Activated CD8-positive, alpha-beta memory T cell treated with anti-CD3 and anti-CD28 coated beads, Interleukin-2, amount 10 ng/mL, durations not matched to agents 7 days and 5 days (primary cell): ENCODE results near the gene LRRC46. TPM values are rescaled to one million over a fixed set of nuclear protein-coding genes. Genes with fewer than 3 reads are reported as not detected.

ENCODE experiments used
- ATAC-seq: fragments of 150-1000 bp; cut with Tn5 transposase; one replicate; pipeline ENCODE4 v1.10.0; 2021; ENCODE audit warnings: moderate library complexity
- CTCF ChIA-PET: fragments of 350-600 bp; sonication (Branson Sonifier 250); formaldehyde crosslinking; loops from one replicate; lab custom pipeline; 2021; ENCODE audit warnings: antibody characterized with exemption; lab: Charles Lee
- DNase-seq: peaks from one replicate; pipeline ENCODE4 v3.0.0-alpha.2; 2020
- H3K27ac Mint-ChIP-seq: one replicate; pipeline ENCODE4 v1.8.0; 2021; ENCODE audit warnings: mild to moderate bottlenecking, mixed read lengths
- H3K27me3 Mint-ChIP-seq: one replicate; pipeline ENCODE4 v1.8.0; 2021; ENCODE audit warnings: mixed read lengths
- H3K36me3 Mint-ChIP-seq: one replicate; pipeline ENCODE4 v1.8.0; 2021; ENCODE audit warnings: mild to moderate bottlenecking, mixed read lengths
- H3K4me1 Mint-ChIP-seq: one replicate; pipeline ENCODE4 v1.8.0; 2021; ENCODE audit warnings: mixed read lengths
- H3K4me3 Mint-ChIP-seq: one replicate; pipeline ENCODE4 v1.8.0; 2021; ENCODE audit warnings: mild to moderate bottlenecking, moderate library complexity, mixed read lengths
- H3K9me3 Mint-ChIP-seq: one replicate; pipeline ENCODE4 v1.8.0; 2022; ENCODE audit warnings: low read depth, mixed read lengths
- total RNA-seq, 2 experiments: library from RNA; stranded (reverse); gene quantifications; one replicate each; pipeline ENCODE4 v1.2.3, GENCODE V29; 2021

The LRRC46 gene
- total RNA-seq, 2 experiments from 2014 or later, result 0.14 to 0.44 TPM

GRCh38 chr17:47841488-47842291 is 10.2 kb downstream of the LRRC46 start:
- peaks cover 31% of the 10 kb centered on the region for H3K4me1 Mint-ChIP-seq
- H3K4me3 Mint-ChIP-seq, result peak overlapping the region; percentile 96
- DNase-seq (no peak), ATAC-seq (no peak)
- no peaks in the 10 kb centered on the region for H3K36me3 Mint-ChIP-seq
- CTCF ChIA-PET, result interaction anchor here (0.7 to 14.0 kb wide), 31 partner anchors 8 to 289 kb away, joined by 3 to 365 read pairs (median 4); partner anchors contain the start of genes CDK5RAP3, LRRC46, MRPL10 and OSBPL7
- H3K27ac Mint-ChIP-seq, result peak overlapping the region; percentile 89
- H3K27me3 Mint-ChIP-seq, result peaks cover 27% of the 10 kb centered on the region
- H3K9me3 Mint-ChIP-seq, result no peaks in the 10 kb centered on the region

DNA sequence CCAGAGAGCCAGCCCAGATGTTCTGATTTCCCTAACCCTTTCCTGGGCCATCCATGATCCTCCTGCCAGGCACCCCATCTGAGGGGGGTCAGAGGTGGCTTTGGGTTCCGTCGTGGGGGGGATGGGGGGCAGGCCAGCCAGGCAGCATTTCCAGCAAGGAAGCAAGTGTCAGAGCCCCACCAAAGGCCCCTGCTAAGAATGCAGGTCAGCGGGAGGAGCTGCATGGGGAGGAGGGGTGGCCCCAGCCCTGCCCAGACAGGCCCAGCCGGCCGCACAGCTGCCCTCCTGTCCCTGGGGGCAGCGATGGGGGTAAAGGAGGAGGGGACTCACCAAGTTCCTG is 11.9 kb downstream of the LRRC46 start:
- ATAC-seq, result no peak
- DNase-seq, result no peak
- H3K27ac Mint-ChIP-seq, result peak overlapping the region; percentile 66
- no peaks in the 10 kb centered on the region for H3K9me3 Mint-ChIP-seq
- no peak overlapping the region for H3K4me3 Mint-ChIP-seq
- peaks cover 42% of the 10 kb centered on the region for H3K27me3 Mint-ChIP-seq
- CTCF ChIA-PET, result interaction anchor here (0.7 to 14.0 kb wide), 16 partner anchors 8 to 534 kb away, joined by 3 to 365 read pairs (median 7); partner anchors contain the start of genes CDK5RAP3, LRRC46, MRPL10 and OSBPL7
- peaks cover 33% of the 10 kb centered on the region for H3K4me1 Mint-ChIP-seq
- H3K36me3 Mint-ChIP-seq, result no peaks in the 10 kb centered on the region

GRCh38 chr17:47844227-47844626 is 12.8 kb downstream of the LRRC46 start:
- H3K9me3 Mint-ChIP-seq, result no peaks in the 10 kb centered on the region
- H3K4me3 Mint-ChIP-seq, result no peak overlapping the region
- CTCF ChIA-PET, result interaction anchor here (0.9 to 14.0 kb wide), 7 partner anchors 12 to 173 kb away, joined by 4 to 365 read pairs (median 34); partner anchors contain the start of genes CDK5RAP3, LRRC46, MRPL10 and SP2
- DNase-seq (no peak), ATAC-seq (no peak)
- peaks cover 51% of the 10 kb centered on the region for H3K27me3 Mint-ChIP-seq
- no peaks in the 10 kb centered on the region for H3K36me3 Mint-ChIP-seq
- peaks cover 32% of the 10 kb centered on the region for H3K4me1 Mint-ChIP-seq
- H3K27ac Mint-ChIP-seq, result no peak overlapping the region

DNA sequence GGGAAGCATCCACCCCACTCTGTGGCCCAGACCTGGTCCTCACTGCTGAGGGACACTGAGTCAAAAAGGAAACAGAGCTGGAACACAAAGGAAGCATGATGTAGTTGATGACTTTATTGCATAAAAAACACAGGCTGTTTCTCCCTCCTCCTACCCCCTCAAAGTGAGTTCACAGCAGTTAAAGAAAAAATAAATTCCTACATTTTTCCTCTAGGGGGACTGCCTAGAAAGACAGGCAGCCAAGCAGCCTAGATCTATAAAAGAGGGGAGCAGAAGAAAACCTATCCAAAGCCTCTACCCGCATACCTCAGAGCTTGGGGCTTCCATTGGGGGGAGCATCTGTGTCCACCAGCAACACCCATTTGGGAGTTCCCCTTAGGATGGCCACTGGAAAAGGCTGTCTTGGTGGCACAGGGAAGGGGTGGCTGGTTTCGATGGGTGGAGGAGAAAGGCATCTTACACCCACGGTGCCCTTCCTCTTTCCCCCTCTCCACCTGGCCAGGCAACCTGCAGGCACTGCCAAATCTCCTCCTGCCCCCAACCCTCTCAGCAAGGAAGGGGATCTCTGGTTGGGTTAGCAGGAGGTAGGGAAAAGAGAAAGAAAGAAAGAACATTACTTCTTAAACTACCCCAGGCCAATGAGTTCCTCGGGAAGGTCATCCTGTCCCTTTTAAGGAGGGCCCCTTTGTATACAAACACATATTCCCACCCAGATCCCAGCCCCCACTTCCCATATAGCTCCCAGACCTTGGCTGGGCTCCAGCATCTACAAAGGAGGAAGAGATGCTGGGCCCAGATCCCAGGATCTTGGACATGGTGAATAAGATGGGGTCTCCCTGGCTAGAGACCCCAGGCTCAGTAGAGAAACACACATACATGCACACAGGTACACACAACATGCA is 13.6 kb downstream of the LRRC46 start:
- Mint-ChIP-seq H3K27me3 (peaks cover 59% of the 10 kb centered on the region), H3K4me3 (no peak overlapping the region), H3K9me3 (no peaks in the 10 kb centered on the region), H3K4me1 (peaks cover 25% of the 10 kb centered on the region), H3K36me3 (no peaks in the 10 kb centered on the region), H3K27ac (no peak overlapping the region)
- DNase-seq (no peak), ATAC-seq (no peak)
- CTCF ChIA-PET, result interaction anchor here (0.9 to 14.0 kb wide), 7 partner anchors 11 to 172 kb away, joined by 4 to 365 read pairs (median 34); partner anchors contain the start of genes CDK5RAP3, LRRC46, MRPL10 and SP2

DNA sequence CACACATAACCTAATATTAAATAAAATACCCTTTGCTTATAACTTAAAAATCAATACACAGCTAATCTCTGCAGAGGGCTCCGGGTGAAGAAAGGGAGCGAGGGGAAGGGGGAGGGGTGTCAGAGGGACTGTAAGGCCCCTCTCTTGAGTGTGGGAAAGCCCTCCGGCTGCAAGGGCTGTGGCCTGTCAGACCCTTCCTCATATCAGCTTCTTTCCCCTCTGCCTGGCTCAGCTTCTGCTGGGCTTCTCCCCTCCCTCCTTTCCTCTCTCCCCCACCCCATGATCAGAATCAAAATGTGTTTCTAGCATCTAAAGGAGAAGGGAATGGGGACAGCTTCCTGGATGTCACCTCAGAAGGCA is 14.2 kb downstream of the LRRC46 start:
- H3K4me1 Mint-ChIP-seq, result peaks cover 24% of the 10 kb centered on the region
- H3K4me3 Mint-ChIP-seq, result no peak overlapping the region
- peaks cover 65% of the 10 kb centered on the region for H3K27me3 Mint-ChIP-seq
- no peaks in the 10 kb centered on the region for H3K36me3 Mint-ChIP-seq
- no peak overlapping the region for H3K27ac Mint-ChIP-seq
- CTCF ChIA-PET, result interaction anchor here (2.1 to 14.0 kb wide), 3 partner anchors 11 to 124 kb away, joined by 5 to 365 read pairs (median 34); partner anchors contain the start of genes CDK5RAP3 and SP2
- no peaks in the 10 kb centered on the region for H3K9me3 Mint-ChIP-seq
- DNase-seq, result no peak
- no peak for ATAC-seq

DNA sequence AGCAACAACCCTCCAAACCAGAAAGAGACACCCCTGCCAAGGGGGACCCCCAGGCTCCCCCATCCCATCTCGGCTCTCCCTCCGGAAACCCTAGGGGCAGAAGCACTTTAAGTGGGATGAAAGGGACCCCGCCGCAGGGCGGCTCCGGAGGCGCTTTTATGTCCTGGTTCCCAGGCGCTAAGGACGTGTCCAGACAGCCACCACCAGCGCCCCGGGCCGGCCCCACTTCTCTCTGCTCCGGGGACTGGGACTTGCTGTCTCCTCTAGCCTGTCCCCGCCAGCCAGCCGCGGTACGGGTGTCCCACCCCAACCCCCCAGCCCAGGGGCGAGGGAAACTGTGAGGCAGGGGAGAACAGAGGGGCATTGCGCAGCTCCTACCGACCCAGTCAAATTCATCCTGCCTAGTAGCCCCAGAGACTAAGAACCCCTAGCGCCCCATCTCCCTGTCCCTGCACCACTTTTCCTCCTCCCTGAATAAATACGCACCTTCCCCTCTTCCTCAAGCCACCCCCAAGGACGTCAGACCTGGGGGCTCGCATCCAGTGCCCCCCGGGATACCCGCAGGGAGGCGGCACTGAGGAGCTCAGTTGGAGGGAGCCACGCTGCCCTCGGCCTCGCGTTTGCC is 15.4 kb downstream of the LRRC46 start:
- no peaks in the 10 kb centered on the region for H3K9me3 Mint-ChIP-seq
- H3K4me1 Mint-ChIP-seq, result peaks cover 16% of the 10 kb centered on the region
- DNase-seq, result no peak
- H3K27me3 Mint-ChIP-seq, result peaks cover 69% of the 10 kb centered on the region
- CTCF ChIA-PET, result interaction anchor here (0.7 to 14.0 kb wide), 12 partner anchors 9 to 171 kb away, joined by 3 to 365 read pairs (median 4); partner anchors contain the start of genes CDK5RAP3, LRRC46, MRPL10 and PNPO
- H3K36me3 Mint-ChIP-seq, result no peaks in the 10 kb centered on the region
- H3K27ac Mint-ChIP-seq, result no peak overlapping the region
- no peak overlapping the region for H3K4me3 Mint-ChIP-seq
- ATAC-seq, result no peak

- Mint-ChIP-seq H3K27me3 (peaks cover 77% of the 10 kb centered on the region), H3K27ac (no peak overlapping the region), H3K4me3 (no peak overlapping the region), H3K9me3 (no peaks in the 10 kb centered on the region), H3K4me1 (peaks cover 17% of the 10 kb centered on the region), H3K36me3 (no peaks in the 10 kb centered on the region)
- DNase-seq (no peak), ATAC-seq (no peak)
- CTCF ChIA-PET, result interaction anchor here (0.6 to 14.0 kb wide), 14 partner anchors 9 to 170 kb away, joined by 3 to 365 read pairs (median 4); partner anchors contain the start of genes CDK5RAP3, LRRC46, MRPL10 and PNPO
Observed at GRCh38 chr17:47847341-47848197, 16.1 kb downstream of the LRRC46 start.

DNA sequence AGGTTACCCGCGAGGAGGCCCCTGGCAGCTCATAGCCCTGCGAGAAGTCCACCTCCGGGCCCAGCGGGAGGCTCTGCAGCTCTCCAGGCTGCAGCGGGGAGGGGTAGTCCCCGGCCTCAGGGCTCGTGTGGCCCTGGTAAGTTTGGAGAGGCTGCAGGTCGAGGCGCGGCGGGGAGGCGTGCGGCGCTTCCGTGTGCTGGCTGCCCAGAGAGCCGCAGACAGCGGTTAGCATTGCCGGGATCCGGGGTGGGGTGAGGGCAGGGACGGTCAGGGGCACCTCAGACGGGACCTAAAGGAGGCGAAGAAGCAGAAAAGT is 16.7 kb downstream of the LRRC46 start:
- Mint-ChIP-seq H3K27me3 (peaks cover 82% of the 10 kb centered on the region), H3K4me3 (no peak overlapping the region), H3K9me3 (no peaks in the 10 kb centered on the region), H3K27ac (no peak overlapping the region), H3K4me1 (peaks cover 13% of the 10 kb centered on the region), H3K36me3 (no peaks in the 10 kb centered on the region)
- CTCF ChIA-PET, result interaction anchor here (0.6 to 14.0 kb wide), 9 partner anchors 7 to 122 kb away, joined by 3 to 365 read pairs (median 7); partner anchors contain the start of genes CDK5RAP3, LRRC46, MRPL10 and SCRN2
- DNase-seq, result no peak
- no peak for ATAC-seq

DNA sequence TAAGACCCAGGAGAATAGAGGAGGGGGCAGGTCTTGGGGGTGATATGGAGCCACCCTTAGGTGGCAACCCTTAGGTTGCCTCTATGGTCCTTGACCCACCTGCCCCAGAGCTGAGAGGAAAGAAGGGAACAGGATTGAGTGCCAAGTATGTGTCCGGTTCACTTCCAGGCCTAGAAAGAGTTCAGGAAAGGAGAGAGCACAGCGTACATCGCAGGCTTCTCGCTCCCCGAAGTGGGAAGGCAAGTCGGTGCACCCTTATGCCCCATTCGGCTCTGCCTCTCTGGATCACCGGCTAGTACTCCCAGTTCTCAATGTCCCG is 18.9 kb downstream of the LRRC46 start:
- peaks cover 90% of the 10 kb centered on the region for H3K27me3 Mint-ChIP-seq
- no peak overlapping the region for H3K4me3 Mint-ChIP-seq
- H3K9me3 Mint-ChIP-seq, result no peaks in the 10 kb centered on the region
- no peaks in the 10 kb centered on the region for H3K36me3 Mint-ChIP-seq
- H3K27ac Mint-ChIP-seq, result no peak overlapping the region
- H3K4me1 Mint-ChIP-seq, result peaks cover 13% of the 10 kb centered on the region
- no peak for DNase-seq
- ATAC-seq, result no peak
- CTCF ChIA-PET, result interaction anchor here (1.2 to 14.0 kb wide), 4 partner anchors 9 to 71 kb away, joined by 3 to 365 read pairs (median 10); partner anchors contain the start of genes SCRN2 and SP2

DNA sequence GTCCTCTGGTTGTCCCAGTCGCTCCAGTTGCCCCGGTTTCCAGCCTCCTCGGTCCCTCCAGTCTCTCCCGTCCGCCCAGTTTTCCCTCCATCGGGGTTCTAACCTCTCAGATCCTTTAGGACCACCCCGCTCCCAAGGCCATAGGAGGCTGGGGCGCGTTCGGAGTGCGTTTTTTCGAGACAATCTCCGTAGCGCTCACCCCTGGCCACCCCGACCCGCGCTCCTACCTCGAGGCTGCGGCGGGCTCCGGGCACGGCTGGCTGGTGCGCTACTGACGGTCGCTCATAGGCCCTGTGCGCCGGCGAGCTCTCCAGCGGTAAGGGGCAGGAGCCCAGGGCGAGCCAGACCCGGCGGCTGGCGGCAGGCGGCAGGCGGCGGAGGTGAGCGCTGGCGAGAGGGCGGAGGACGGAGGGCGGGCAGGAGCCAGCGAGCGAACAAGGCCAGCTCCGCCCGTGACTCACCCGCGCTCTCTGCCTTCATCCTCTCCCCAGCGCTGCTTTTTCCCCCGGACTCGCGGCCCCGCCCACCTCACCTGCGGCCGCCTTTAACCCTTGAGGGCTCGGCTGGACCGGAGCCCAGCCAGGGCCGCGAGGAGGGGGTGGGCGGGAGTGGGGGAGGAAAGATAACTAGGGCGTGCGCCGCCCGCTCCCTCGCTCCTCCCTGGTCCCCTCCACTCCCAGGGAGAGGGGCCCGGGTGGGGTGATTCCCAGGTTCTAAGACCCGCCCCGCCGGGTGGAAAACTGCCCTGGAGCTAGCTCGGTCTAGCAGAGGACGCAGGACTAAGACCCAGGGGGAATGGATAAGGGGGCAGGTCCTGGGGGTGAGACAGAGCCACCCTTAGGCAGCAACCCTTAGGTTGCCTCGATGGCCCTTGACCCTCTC is 19.5 kb downstream of the LRRC46 start, which contains the start of gene SP6:
Gene SP6 (minus strand): TSS at position 472 of the 882 bp plus-strand sequence. CDS start 2,734 bp downstream, outside the sequence.
- Mint-ChIP-seq H3K9me3 (no peaks in the 10 kb centered on the region), H3K4me3 (no peak within 1 kb of the TSS), H3K36me3 (no peaks in the 10 kb centered on the region), H3K27ac (no peak within 1 kb of the TSS), H3K27me3 (peaks cover 90% of the 10 kb centered on the region), H3K4me1 (peaks cover 13% of the 10 kb centered on the region)
- CTCF ChIA-PET, result interaction anchor here (1.2 to 14.0 kb wide), 6 partner anchors 8 to 71 kb away, joined by 3 to 365 read pairs (median 6); partner anchors contain the start of genes SCRN2 and SP2
- peak; percentile 89 for ATAC-seq
- peak; percentile 70 for DNase-seq

- no peak for ATAC-seq
- Mint-ChIP-seq H3K36me3 (no peaks in the 10 kb centered on the region), H3K4me1 (peaks cover 13% of the 10 kb centered on the region), H3K27ac (no peak overlapping the region), H3K9me3 (no peaks in the 10 kb centered on the region), H3K27me3 (peaks cover 90% of the 10 kb centered on the region), H3K4me3 (no peak overlapping the region)
- CTCF ChIA-PET, result interaction anchor here (0.6 to 14.0 kb wide), 5 partner anchors 9 to 91 kb away, joined by 3 to 365 read pairs (median 4); partner anchors contain the start of genes SCRN2 and SP2
- DNase-seq, result no peak
Observed at GRCh38 chr17:47851764-47852112, 20.3 kb downstream of the LRRC46 start.
